Sigmoid colon (tissue), 3 donors: Measurements from ENCODE around the gene FAR1.

ENCODE experiments used
- CTCF ChIP-seq, 4 experiments: fragments of 450-650 bp in 3 of 4; fragments of 200-600 bp in 1 of 4; IDR thresholded peaks; one replicate each; pipeline ENCODE4 v1.5.1; 2016 to 2019; ENCODE audit warnings: antibody characterized with exemption in 4 of 4, mild to moderate bottlenecking in 3 of 4, moderate library complexity in 2 of 4
- POLR2A ChIP-seq, 2 donors: fragments of 450-650 bp; IDR thresholded peaks; one replicate each; pipeline ENCODE4 v1.6.1; 2016; ENCODE audit warnings: antibody characterized with exemption in 2 of 2, mild to moderate bottlenecking in 2 of 2, moderate library complexity in 2 of 2

- TF ChIP-seq CTCF (IDR thresholded peaks at IDR 0.05) (no peak), POLR2A (IDR thresholded peaks at IDR 0.05) (no peak)
Observed at GRCh38 chr11:13705710-13706109, 37.2 kb downstream of the FAR1 start.
